H1 (cell line): ENCODE data around the gene MXRA8. TPM values are rescaled to one million over a fixed set of nuclear protein-coding genes. Genes with fewer than 3 reads are reported as not detected.

Experiments used
- CHD7 ChIP-seq: fragments of 300-600 bp; sonication (generic); IDR thresholded peaks from 2 replicates; pipeline ENCODE4 v1.7.1; 2012; ENCODE audit warnings: low read length, moderate library complexity, mild to moderate bottlenecking, inconsistent platforms; ENCODE audit not compliant: insufficient replicate concordance
- CTBP2 ChIP-seq: IDR thresholded peaks from 2 replicates; pipeline ENCODE4 v1.7.0; 2011; ENCODE audit warnings: borderline replicate concordance, mild to moderate bottlenecking, moderate library complexity, mixed read lengths, low read length; ENCODE audit not compliant: insufficient read depth, insufficient read length
- EP300 ChIP-seq, 2 experiments: IDR thresholded peaks; 1 replicate in 1 of 2; 2 replicates in 1 of 2; pipeline ENCODE4 v1.6.1; 2011 to 2012; ENCODE audit warnings: low read depth in 2 of 2, low read length in 2 of 2, mild to moderate bottlenecking in 2 of 2, borderline replicate concordance in 1 of 2, inconsistent platforms in 1 of 2, moderate library complexity in 1 of 2
- GABPA ChIP-seq: IDR thresholded peaks from 2 replicates; pipeline ENCODE4 v1.6.1; 2011; ENCODE audit warnings: mild to moderate bottlenecking, low read length, moderate library complexity, borderline replicate concordance; ENCODE audit not compliant: insufficient read depth
- HDAC6 ChIP-seq: IDR thresholded peaks from one replicate; pipeline ENCODE4 v1.7.1; 2012; ENCODE audit warnings: low read depth, mild to moderate bottlenecking, inconsistent platforms, low read length, moderate library complexity
- JUN ChIP-seq: IDR thresholded peaks from 2 replicates; pipeline ENCODE4 v1.6.1; 2011; ENCODE audit warnings: low read depth, mild to moderate bottlenecking, improper control_type of control experiment, low read length
- KDM1A ChIP-seq: fragments of 200-600, 300-600 bp; sonication (generic); IDR thresholded peaks from 2 replicates; pipeline ENCODE4 v1.7.1; 2016; ENCODE audit warnings: mild to moderate bottlenecking, low read length, borderline replicate concordance
- KDM4A ChIP-seq: IDR thresholded peaks from one replicate; pipeline ENCODE4 v1.7.1; 2012; ENCODE audit warnings: low read depth, mild to moderate bottlenecking, moderate library complexity, low read length, inconsistent platforms; ENCODE audit not compliant: severe bottlenecking
- TAF1 ChIP-seq: IDR thresholded peaks from 2 replicates; pipeline ENCODE4 v1.6.1; 2011; ENCODE audit warnings: mild to moderate bottlenecking, low read depth, low read length
- ZNF274 ChIP-seq: IDR thresholded peaks from 2 replicates; pipeline ENCODE4 v1.7.0; 2012; ENCODE audit warnings: low read length, borderline replicate concordance; ENCODE audit errors: extremely low read depth
- polyA plus RNA-seq, 7 experiments: library from polyadenylated mRNA; depleted of rRNA in 3 of 7; stranded (reverse) in 5 of 7; unstranded in 2 of 7; fragments of >200 nt in 5 of 7; fragments of 200-250 nt in 2 of 7; gene quantifications; 1 replicate in 5 of 7; 2 replicates in 1 of 7; 4 replicates in 1 of 7; pipeline versions ENCODE4 v1.2.1 to v1.2.3, GENCODE V29; 2011 to 2013; ENCODE audit warnings: missing spikeins in 2 of 7, mixed read lengths in 2 of 7
- total RNA-seq: library from RNA; stranded (reverse); fragmentation: NEBNext Ultra II Directional; extraction: Animal tissue kit (Norgen Biotek cat#: 25700); gene quantifications from 2 replicates; pipeline ENCODE4 v1.2.1, GENCODE V29; 2021

MXRA8 gene
- total and polyA plus RNA-seq, 2 of the 8 experiments (the other 6 are each of a cell fraction or from before 2014, with no cell fraction given): 10.5 to 17.2 TPM

DNA sequence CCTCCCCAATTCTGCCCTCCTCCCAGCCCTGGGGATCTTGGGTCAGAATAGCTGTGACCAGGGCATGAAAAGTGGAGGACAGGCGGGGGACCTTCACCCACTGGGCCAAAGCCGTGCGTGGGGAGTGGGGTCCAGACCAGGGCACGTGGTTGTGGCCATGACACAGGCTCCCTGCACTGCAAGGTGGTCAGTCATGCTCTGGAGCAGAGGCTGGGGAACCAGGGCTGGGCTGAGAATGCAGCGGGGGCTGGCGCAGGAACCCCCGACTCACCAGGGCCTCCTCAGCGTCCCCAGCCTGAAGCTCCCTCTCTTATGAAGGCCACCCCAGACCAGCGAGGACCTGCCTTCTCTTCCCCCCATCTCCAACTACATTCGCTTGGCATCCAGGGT lies 11.9 kb downstream of the MXRA8 start (continued):
- TF ChIP-seq CHD7 (no peak), KDM4A (no peak), EP300 (IDR thresholded peaks at IDR 0.05; ENCODE audit: borderline replicate concordance in 1 of 2, low read depth in 2 of 2, low read length in 2 of 2) (no peak), JUN (no peak), TAF1 (no peak), HDAC6 (no peak), CTBP2 (no peak), GABPA (no peak), KDM1A (no peak), ZNF274 (no peak)
